ENCODE data around the gene RTTN.

DNA sequence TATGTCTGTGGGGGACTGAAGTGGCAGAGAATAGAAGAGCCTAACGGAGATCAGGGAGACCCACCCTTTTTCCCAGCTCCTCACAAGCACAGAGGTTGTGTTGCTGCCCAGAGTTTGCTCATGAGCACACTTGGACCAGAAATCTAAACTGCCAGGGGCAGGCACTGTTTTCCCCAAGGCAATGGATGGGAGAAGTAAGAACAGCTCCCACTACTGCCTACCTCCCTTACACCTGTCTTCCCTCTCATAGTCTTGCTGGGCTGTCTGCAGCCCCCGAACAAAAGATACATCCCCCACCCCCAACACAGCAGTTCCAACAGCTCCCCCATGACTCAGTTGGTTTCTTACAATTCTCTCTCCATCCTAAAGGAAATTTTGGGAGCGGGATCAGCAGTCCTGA, 209.7 kb downstream of the RTTN start:
- TF ChIP-seq, protein P1, sequence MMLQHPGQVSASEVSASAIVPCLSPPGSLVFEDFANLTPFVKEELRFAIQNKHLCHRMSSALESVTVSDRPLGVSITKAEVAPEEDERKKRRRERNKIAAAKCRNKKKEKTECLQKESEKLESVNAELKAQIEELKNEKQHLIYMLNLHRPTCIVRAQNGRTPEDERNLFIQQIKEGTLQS (IDR thresholded peaks at IDR 0.05) = no peak
- TF ChIP-seq TAF1 (conservative IDR thresholded peaks at IDR 0.05) = no peak
- no peak for TF ChIP-seq GABPA (IDR thresholded peaks at IDR 0.05 in 1 of 2, conservative IDR thresholded peaks at IDR 0.05 in 1 of 2)
- no peak for TF ChIP-seq RAD21 (IDR thresholded peaks at IDR 0.05)
